Measurements from ENCODE around the gene IFT81. TPM values are rescaled to one million over a fixed set of nuclear protein-coding genes. Genes with fewer than 3 reads are reported as not detected.

IFT81 gene
- total RNA-seq, 1 experiment from 2014 or later: 9.0 TPM

GRCh38 chr12:110222027-110222426 lies 97.9 kb downstream of the IFT81 start:
- ChIA-PET RAD21 (ENCODE audit: low non-redundant PET in 1 of 2, low total read pairs in 2 of 2, uncharacterized antibody in 2 of 2, unreplicated experiment in 2 of 2) (no interaction called here), POLR2A (no interaction called here), CTCF (interaction anchor here (0.5 kb wide), 1 partner anchor 1876 kb away, joined by 4 read pairs; no protein-coding TSS in a partner anchor)
- Histone ChIP-seq H3K9me3 (ENCODE audit: control insufficient read depth in 1 of 2, insufficient read depth in 1 of 2, low read depth in 1 of 2, low read length in 2 of 2) (no peaks in the 10 kb centered on the region), H3K27ac (ENCODE audit: low read depth, low read length) (no peak overlapping the region), H3K36me3 (ENCODE audit: control insufficient read depth in 1 of 2, insufficient read depth in 2 of 2, low read length in 2 of 2) (no peaks in the 10 kb centered on the region; a peak in 2 of 4 replicates), H3K4me3 (replicated peaks in 1 of 2; ENCODE audit: low read depth in 1 of 2, low read length in 2 of 2) (no peak overlapping the region), H3K27me3 (ENCODE audit: insufficient read depth, low read length) (no peaks in the 10 kb centered on the region), H3K9me2 (ENCODE audit: insufficient read depth) (no peaks in the 10 kb centered on the region), H2AFZ (ENCODE audit: low read depth, low read length, poor library complexity, severe bottlenecking) (no peak overlapping the region), H3K4me2 (ENCODE audit: low read length) (no peak overlapping the region), H3K79me2 (ENCODE audit: insufficient read depth, low read length) (no peaks in the 10 kb centered on the region), H3K4me1 (ENCODE audit: control insufficient read depth in 1 of 2, insufficient read depth in 2 of 2, low read length in 2 of 2) (peaks cover 0 to 8% of the 10 kb centered on the region in 2 experiments; a peak in 1 of 4 replicates), H3K9ac (ENCODE audit: low read length) (no peak overlapping the region), H4K20me1 (ENCODE audit: insufficient read depth) (no peaks in the 10 kb centered on the region)
- no TSS peak for BruUV-seq (replicated peaks)
- DNase-seq (ENCODE audit: low read depth, low spot score) (no peak), ATAC-seq (no peak)
- TF ChIP-seq POLR2A (IDR thresholded peaks at IDR 0.05; ENCODE audit: borderline replicate concordance, extremely low read depth, insufficient read depth, insufficient read length): no peak
- TF ChIP-seq SRF (IDR thresholded peaks at IDR 0.05; ENCODE audit: low read depth): no peak
- intact Hi-C loops (cut with micrococcal nuclease): no loop called here

GRCh38 chr12:110222433-110222832 lies 98.3 kb downstream of the IFT81 start:
- Histone ChIP-seq H2AFZ (ENCODE audit: low read depth, low read length, poor library complexity, severe bottlenecking) (no peak overlapping the region), H3K9ac (ENCODE audit: low read length) (no peak overlapping the region), H3K9me3 (ENCODE audit: control insufficient read depth in 1 of 2, insufficient read depth in 1 of 2, low read depth in 1 of 2, low read length in 2 of 2) (no peaks in the 10 kb centered on the region), H3K27me3 (ENCODE audit: insufficient read depth, low read length) (no peaks in the 10 kb centered on the region), H3K9me2 (ENCODE audit: insufficient read depth) (no peaks in the 10 kb centered on the region), H4K20me1 (ENCODE audit: insufficient read depth) (no peaks in the 10 kb centered on the region), H3K4me3 (replicated peaks in 1 of 2; ENCODE audit: low read depth in 1 of 2, low read length in 2 of 2) (no peak overlapping the region), H3K27ac (ENCODE audit: low read depth, low read length) (no peak overlapping the region), H3K36me3 (ENCODE audit: control insufficient read depth in 1 of 2, insufficient read depth in 2 of 2, low read length in 2 of 2) (no peaks in the 10 kb centered on the region; a peak in 2 of 4 replicates), H3K4me2 (ENCODE audit: low read length) (no peak overlapping the region), H3K79me2 (ENCODE audit: insufficient read depth, low read length) (no peaks in the 10 kb centered on the region), H3K4me1 (ENCODE audit: control insufficient read depth in 1 of 2, insufficient read depth in 2 of 2, low read length in 2 of 2) (peaks cover 0 to 8% of the 10 kb centered on the region in 2 experiments; a peak in 1 of 4 replicates)
- no peak for TF ChIP-seq ATF3 (IDR thresholded peaks at IDR 0.05)
- TF ChIP-seq POLR2AphosphoS5 (IDR thresholded peaks at IDR 0.05; ENCODE audit: low read depth, low read length): no peak
- TF ChIP-seq CEBPB (IDR thresholded peaks at IDR 0.05; ENCODE audit: low read depth): no peak
- no peak for TF ChIP-seq POLR2A (IDR thresholded peaks at IDR 0.05; ENCODE audit: borderline replicate concordance, extremely low read depth, insufficient read depth, insufficient read length)
- TF ChIP-seq TCF7L2 (IDR thresholded peaks at IDR 0.05; ENCODE audit: borderline replicate concordance, extremely low read depth, insufficient read depth, insufficient read length): no peak
- TF ChIP-seq ZBTB33 (IDR thresholded peaks at IDR 0.05; ENCODE audit: extremely low read depth, insufficient replicate concordance, low read length): no peak
- TF ChIP-seq SRF (IDR thresholded peaks at IDR 0.05; ENCODE audit: low read depth): no peak
- no peak for TF ChIP-seq ZFX (IDR thresholded peaks at IDR 0.05)
- no peak for TF ChIP-seq EZH2phosphoT487 (IDR thresholded peaks at IDR 0.05; ENCODE audit: borderline replicate concordance)
- TF ChIP-seq SIN3A (IDR thresholded peaks at IDR 0.05; ENCODE audit: low read depth): no peak
- TF ChIP-seq CTCF (IDR thresholded peaks at IDR 0.05 in 2 of 3, conservative IDR thresholded peaks at IDR 0.05 in 1 of 3; ENCODE audit: borderline replicate concordance in 1 of 3, insufficient read depth in 1 of 3, low read depth in 2 of 3, low read length in 2 of 3): no peak
- no peak for TF ChIP-seq EGR1 (IDR thresholded peaks at IDR 0.05; ENCODE audit: low read depth)
- no peak for TF ChIP-seq EZH2 (IDR thresholded peaks at IDR 0.05)
- no peak for TF ChIP-seq CBX3 (IDR thresholded peaks at IDR 0.05; ENCODE audit: low read depth)
- CTCF ChIA-PET: no interaction called here
- intact Hi-C loops (cut with micrococcal nuclease): no loop called here
- ATAC-seq (no peak), DNase-seq (ENCODE audit: low read depth, low spot score) (no peak)
- RAD21 ChIA-PET (ENCODE audit: low non-redundant PET in 1 of 2, low total read pairs in 2 of 2, uncharacterized antibody in 2 of 2, unreplicated experiment in 2 of 2): no interaction called here
- no TSS peak for BruUV-seq (replicated peaks)
- POLR2A ChIA-PET: no interaction called here

All from HCT116 (cell line).